ENCODE results near the gene ITPR1.

GRCh38 chr3:4552811-4553210, 59.7 kb downstream of the ITPR1 start:
- TF ChIP-seq EZH2phosphoT487 (IDR thresholded peaks at IDR 0.05; ENCODE audit: insufficient read depth, low read depth) (no peak), EZH2 (IDR thresholded peaks at IDR 0.05; ENCODE audit: insufficient read depth, poor library complexity, severe bottlenecking) (no peak)
